ENCODE data around the gene CERCAM.
"Not testable (repeated sequence)": the region's sequence is repeated elsewhere in the genome, so short reads cannot be mapped to it uniquely, and the experiment has no call there.

Gene CERCAM

DNA sequence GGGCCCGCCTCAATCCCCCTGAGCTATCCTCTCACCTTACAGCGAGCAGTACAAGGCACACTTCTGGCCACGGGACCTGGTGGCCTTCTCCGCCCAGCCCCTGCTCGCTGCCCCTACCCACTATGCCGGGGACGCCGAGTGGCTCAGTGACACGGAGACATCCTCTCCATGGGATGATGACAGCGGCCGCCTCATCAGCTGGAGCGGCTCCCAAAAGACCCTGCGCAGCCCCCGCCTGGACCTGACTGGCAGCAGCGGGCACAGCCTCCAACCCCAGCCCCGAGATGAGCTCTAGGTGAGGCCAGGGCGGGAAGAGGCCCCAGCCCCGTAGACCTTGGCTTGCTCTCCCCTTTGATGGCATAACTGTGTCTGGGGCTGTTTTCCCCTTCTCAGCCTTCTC is 15.0 kb downstream of the CERCAM start:
- Histone ChIP-seq H3K27ac (ENCODE audit: low read depth, low read length, severe bottlenecking) (no peak overlapping the region), H3K4me3 (ENCODE audit: extremely low read depth, insufficient read depth, low read length, poor library complexity, severe bottlenecking) (no peak overlapping the region), H3K4me1 (ENCODE audit: control insufficient read depth, insufficient read depth, low read length, poor library complexity, severe bottlenecking) (no peaks in the 10 kb centered on the region), H3K9me3 (ENCODE audit: control insufficient read depth, low read length) (no peaks in the 10 kb centered on the region), H3K36me3 (ENCODE audit: control insufficient read depth, insufficient read depth, low read length) (peaks cover 3% of the 10 kb centered on the region)
- 95 to 96% methylated on average over 14 to 18 of the region's 18 CpGs for WGBS, 2 experiments (ENCODE audit: insufficient coverage in 2 of 2)

DNA sequence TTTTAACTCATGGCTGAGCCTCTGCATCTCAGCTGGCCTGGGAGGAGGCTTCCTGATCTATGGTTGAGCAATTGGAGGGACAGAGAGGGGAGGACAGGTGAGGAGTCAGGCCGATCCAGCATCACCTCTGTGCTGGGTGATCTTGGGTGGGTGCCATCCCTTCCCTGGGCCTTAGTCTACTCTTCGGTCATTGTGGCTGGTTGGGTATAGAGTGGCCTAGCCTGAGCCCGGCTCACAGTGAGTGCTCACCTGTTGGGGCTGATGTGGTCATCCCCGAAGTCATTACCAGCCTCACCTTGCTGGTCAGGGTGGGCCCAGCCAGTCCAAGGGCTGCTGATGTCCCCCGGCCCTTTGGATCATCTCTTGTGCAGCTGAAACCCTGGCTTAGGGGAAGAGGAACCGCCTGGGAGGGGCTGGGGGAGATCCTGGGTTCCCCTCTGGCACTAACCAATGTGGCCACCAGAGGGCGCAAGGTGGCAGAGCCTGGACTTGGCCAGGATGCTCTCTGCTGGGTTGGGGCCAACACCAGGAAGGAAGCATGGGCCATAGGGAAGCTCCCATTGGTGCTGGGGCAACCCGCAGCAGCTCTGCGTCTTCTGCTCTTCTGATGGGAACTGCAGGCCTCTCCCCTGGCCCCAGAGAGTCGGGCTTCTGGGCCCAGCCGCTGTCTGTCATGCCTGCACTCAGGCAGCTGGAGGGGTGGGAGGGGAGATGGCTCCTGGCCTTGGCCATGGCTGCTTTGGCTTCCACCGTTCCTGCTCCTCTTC is 17.9 kb downstream of the CERCAM start:
- Histone ChIP-seq H3K4me3 (ENCODE audit: extremely low read depth, insufficient read depth, low read length, poor library complexity, severe bottlenecking) (no peak overlapping the region), H3K36me3 (ENCODE audit: control insufficient read depth, insufficient read depth, low read length) (peaks cover 3% of the 10 kb centered on the region), H3K27ac (ENCODE audit: low read depth, low read length, severe bottlenecking) (no peak overlapping the region), H3K9me3 (ENCODE audit: control insufficient read depth, low read length) (no peaks in the 10 kb centered on the region), H3K4me1 (ENCODE audit: control insufficient read depth, insufficient read depth, low read length, poor library complexity, severe bottlenecking) (no peaks in the 10 kb centered on the region)
- 55 to 85% methylated on average over 7 to 12 of the region's 12 CpGs for WGBS, 2 experiments (ENCODE audit: insufficient coverage in 2 of 2)

DNA sequence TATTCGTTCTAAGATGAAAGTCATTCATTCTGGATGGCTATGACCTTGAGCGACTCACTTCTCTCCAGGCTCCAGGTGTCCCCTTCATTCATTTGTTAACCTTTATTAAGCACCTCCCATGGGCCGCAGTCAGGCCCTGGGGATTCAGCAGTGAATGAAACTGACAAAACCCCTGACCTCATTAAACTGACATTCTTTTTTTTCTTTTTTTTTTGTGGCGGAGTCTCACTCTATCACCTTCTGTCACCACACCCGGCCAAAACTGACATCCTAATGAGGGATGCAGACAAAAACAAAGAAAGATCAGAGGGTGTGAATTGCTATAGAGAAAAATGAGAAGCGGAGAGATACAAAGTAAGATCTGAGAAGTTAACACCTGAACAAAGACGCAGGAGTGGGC is 18.6 kb downstream of the CERCAM start:
- Histone ChIP-seq H3K4me1 (ENCODE audit: control insufficient read depth, insufficient read depth, low read length, poor library complexity, severe bottlenecking) (no peaks in the 10 kb centered on the region), H3K36me3 (ENCODE audit: control insufficient read depth, insufficient read depth, low read length) (peaks cover 3% of the 10 kb centered on the region), H3K9me3 (ENCODE audit: control insufficient read depth, low read length) (no peaks in the 10 kb centered on the region), H3K27ac (ENCODE audit: low read depth, low read length, severe bottlenecking) (no peak overlapping the region), H3K4me3 (ENCODE audit: extremely low read depth, insufficient read depth, low read length, poor library complexity, severe bottlenecking) (no peak overlapping the region)
- WGBS, 2 experiments (ENCODE audit: insufficient coverage in 2 of 2) = 91 to 100% methylated on average over 4 to 5 of the region's 7 CpGs

DNA sequence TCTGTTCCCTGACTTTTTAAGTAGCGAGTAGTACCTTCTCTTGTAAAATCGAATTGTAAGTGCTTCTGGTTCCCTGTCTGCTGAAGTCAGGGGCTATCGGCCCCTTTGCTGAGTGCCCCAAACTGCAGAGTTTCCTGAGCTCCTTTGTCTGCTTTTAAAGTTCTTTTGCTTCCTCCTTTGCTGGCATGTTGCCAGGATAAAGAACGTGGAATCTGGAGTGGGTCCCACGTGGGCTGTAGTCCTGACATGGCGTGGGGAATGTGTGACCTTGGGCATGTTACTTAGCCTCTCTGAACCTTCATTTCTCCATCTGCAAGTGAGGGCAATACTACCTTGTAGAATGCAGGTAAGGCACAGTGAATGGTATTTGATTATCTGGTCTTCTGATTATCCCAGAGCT is 21.5 kb downstream of the CERCAM start:
- WGBS, 2 experiments (ENCODE audit: insufficient coverage in 2 of 2) = 81 to 84% methylated on average over 5 to 6 of the region's 6 CpGs
- Histone ChIP-seq H3K4me3 (ENCODE audit: extremely low read depth, insufficient read depth, low read length, poor library complexity, severe bottlenecking) (no peak overlapping the region), H3K36me3 (ENCODE audit: control insufficient read depth, insufficient read depth, low read length) (no peaks in the 10 kb centered on the region), H3K27ac (ENCODE audit: low read depth, low read length, severe bottlenecking) (no peak overlapping the region), H3K9me3 (ENCODE audit: control insufficient read depth, low read length) (no peaks in the 10 kb centered on the region), H3K4me1 (ENCODE audit: control insufficient read depth, insufficient read depth, low read length, poor library complexity, severe bottlenecking) (no peaks in the 10 kb centered on the region)

DNA sequence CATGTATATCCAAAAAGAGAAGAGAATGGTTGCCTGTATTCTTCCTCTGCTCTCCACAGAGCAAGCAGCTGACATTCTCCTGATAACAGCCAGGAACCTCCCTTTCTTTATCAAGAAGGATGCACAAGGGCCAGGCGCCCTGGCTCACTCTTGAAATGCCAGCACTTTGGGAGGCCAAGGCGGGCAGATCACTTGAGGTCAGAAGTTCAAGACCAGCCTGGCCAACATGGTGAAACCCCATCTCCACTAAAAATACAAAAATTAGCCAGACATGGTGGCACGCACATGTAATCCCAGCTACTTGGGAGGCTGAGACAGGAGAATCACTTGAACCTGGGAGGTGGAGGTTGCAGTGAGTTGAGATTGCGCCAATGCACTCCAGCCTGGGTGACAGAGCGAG is 25.8 kb downstream of the CERCAM start:
- not testable (repeated sequence) for H3K4me1 ChIP-seq (ENCODE audit: control insufficient read depth, insufficient read depth, low read length, poor library complexity, severe bottlenecking); H3K27ac ChIP-seq (ENCODE audit: low read depth, low read length, severe bottlenecking); H3K4me3 ChIP-seq (ENCODE audit: extremely low read depth, insufficient read depth, low read length, poor library complexity, severe bottlenecking); H3K36me3 ChIP-seq (ENCODE audit: control insufficient read depth, insufficient read depth, low read length); H3K9me3 ChIP-seq (ENCODE audit: control insufficient read depth, low read length)
- WGBS, 2 experiments (ENCODE audit: insufficient coverage in 2 of 2) = no CpG with 5 or more reads among the region's 5 CpGs

DNA sequence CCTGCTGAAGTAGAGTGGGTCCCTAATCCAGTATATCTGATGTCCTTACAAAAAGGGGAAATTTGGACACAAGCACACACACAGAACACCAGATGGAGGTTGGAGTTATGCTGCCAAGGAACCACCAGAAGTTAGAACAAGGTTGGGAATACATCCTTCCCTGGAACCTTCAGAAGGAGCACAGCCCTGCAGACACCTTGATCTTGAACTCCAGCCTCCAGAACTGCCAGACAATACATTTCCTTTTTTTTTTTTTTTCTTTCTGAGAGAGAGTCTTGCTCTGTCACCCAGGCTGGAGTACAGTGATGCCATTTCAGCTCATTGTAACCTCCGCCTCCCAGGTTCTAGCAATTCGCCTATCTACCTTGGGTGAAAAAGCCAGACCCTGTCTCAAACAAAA is 28.1 kb downstream of the CERCAM start:
- WGBS, 2 experiments (ENCODE audit: insufficient coverage in 2 of 2) = 93 to 100% methylated on average over 2 of the region's 2 CpGs
- Histone ChIP-seq H3K27ac (ENCODE audit: low read depth, low read length, severe bottlenecking) (no peak overlapping the region), H3K36me3 (ENCODE audit: control insufficient read depth, insufficient read depth, low read length) (no peaks in the 10 kb centered on the region), H3K4me3 (ENCODE audit: extremely low read depth, insufficient read depth, low read length, poor library complexity, severe bottlenecking) (no peak overlapping the region), H3K4me1 (ENCODE audit: control insufficient read depth, insufficient read depth, low read length, poor library complexity, severe bottlenecking) (no peaks in the 10 kb centered on the region), H3K9me3 (ENCODE audit: control insufficient read depth, low read length) (peaks cover 5% of the 10 kb centered on the region)

DNA sequence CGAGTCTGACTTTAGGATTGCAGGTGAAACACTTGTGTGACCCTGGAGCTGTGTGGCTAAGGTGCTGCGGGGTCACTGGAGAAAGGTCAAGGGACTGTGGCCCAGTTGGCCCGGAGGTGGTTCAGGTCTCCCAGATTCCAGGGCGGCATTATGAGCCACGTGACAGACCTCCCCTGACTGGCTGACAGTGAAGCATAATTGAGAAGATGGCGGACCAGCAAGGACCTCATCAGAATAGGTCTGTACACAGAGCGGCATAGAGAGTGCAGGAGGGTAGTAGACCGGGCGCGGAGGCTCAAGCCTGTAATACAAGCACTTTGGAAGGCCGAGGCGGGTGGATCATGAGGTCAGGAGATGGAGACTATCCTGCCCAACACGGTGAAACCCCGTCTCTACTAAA is 34.3 kb downstream of the CERCAM start:
- no peak overlapping the region for H3K27ac ChIP-seq (ENCODE audit: low read depth, low read length, severe bottlenecking)
- 95% methylated on average over 10 of the region's 14 CpGs for WGBS, 2 experiments (ENCODE audit: insufficient coverage in 2 of 2)
- peaks cover 9% of the 10 kb centered on the region for H3K36me3 ChIP-seq (ENCODE audit: control insufficient read depth, insufficient read depth, low read length)
- H3K9me3 ChIP-seq (ENCODE audit: control insufficient read depth, low read length) = no peaks in the 10 kb centered on the region
- no peak overlapping the region for H3K4me3 ChIP-seq (ENCODE audit: extremely low read depth, insufficient read depth, low read length, poor library complexity, severe bottlenecking)
- peaks cover 4% of the 10 kb centered on the region for H3K4me1 ChIP-seq (ENCODE audit: control insufficient read depth, insufficient read depth, low read length, poor library complexity, severe bottlenecking)

DNA sequence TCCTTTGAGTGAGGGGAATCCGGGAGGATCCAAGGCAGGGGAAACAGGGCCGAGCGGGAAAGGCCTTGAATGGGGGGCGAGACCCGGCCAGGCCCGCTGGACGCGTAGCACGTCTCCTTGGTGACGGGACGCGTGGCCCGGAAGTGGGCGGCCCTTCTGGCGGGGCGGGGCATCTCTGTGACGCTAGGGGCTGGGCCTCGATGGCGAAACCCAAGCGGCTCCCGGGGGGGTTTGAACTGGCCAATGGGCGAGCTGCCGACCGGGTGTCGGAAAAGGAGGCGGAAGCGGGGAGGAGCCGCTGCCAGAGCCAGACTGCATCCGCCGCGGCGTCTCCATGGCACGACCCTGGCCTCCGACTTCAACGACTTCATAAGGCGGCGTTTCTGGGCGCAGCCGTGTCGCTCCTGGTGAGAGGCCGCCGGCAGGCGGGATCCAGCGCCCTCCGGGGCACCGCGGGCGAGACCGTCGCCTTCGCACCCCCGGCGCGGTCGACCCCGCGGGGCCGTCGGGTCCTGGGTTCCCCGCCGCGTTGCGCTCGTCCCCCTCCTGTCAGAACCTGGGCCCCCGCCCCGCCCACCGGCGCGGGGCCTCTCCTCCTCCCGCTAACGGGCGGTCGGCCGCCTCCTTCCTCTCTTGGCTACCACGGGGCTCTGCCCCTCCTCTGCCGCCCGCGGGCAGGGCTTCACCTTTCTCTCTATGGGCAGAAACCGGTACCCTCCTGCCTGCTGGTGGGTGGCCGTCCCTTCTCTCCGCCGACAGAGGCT is 35.4 kb downstream of the CERCAM start, which contains the start of gene ODF2:
Gene ODF2, plus strand, starts transcription at position 158 of the 764 bp plus-strand sequence. Its CDS starts 86 bp downstream, at position 244.
- peaks cover 4% of the 10 kb centered on the region for H3K4me1 ChIP-seq (ENCODE audit: control insufficient read depth, insufficient read depth, low read length, poor library complexity, severe bottlenecking)
- H3K27ac ChIP-seq (ENCODE audit: low read depth, low read length, severe bottlenecking) = peak within 1 kb of the TSS; percentile 79
- WGBS, 2 experiments (ENCODE audit: insufficient coverage in 2 of 2) = 0 to 1% methylated on average over 61 to 73 of the region's 82 CpGs
- peaks cover 19% of the 10 kb centered on the region for H3K36me3 ChIP-seq (ENCODE audit: control insufficient read depth, insufficient read depth, low read length)
- H3K9me3 ChIP-seq (ENCODE audit: control insufficient read depth, low read length) = no peaks in the 10 kb centered on the region
- peak within 1 kb of the TSS; percentile 93 for H3K4me3 ChIP-seq (ENCODE audit: extremely low read depth, insufficient read depth, low read length, poor library complexity, severe bottlenecking)

DNA sequence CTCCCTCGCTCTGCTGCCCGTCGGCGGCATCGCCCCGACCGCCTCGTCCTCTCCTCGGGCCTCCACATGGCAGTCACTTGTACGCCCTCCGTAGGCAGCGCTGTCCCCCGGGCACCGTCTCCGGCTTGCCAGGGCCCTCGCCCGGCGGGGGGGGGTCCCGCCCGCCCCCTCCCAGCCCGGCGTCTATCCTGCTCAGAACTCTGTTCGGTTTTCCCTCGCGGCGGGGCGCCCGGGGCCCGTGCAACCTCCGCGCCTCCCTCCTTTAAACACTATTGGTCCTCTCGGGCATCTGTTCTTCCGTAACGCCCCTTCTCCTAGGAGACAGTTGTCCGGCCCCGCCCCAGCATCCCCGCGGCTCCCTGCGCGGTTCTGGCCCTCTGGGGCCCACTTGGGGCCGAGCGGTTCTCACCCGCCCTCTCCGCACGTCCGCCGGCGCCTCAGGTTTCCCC is 36.0 kb downstream of the CERCAM start:
- Histone ChIP-seq H3K27ac (ENCODE audit: low read depth, low read length, severe bottlenecking) (peak overlapping the region; percentile 79), H3K4me1 (ENCODE audit: control insufficient read depth, insufficient read depth, low read length, poor library complexity, severe bottlenecking) (peaks cover 4% of the 10 kb centered on the region), H3K9me3 (ENCODE audit: control insufficient read depth, low read length) (no peaks in the 10 kb centered on the region), H3K4me3 (ENCODE audit: extremely low read depth, insufficient read depth, low read length, poor library complexity, severe bottlenecking) (peak overlapping the region; percentile 93), H3K36me3 (ENCODE audit: control insufficient read depth, insufficient read depth, low read length) (peaks cover 25% of the 10 kb centered on the region)
- WGBS, 2 experiments (ENCODE audit: insufficient coverage in 2 of 2) = 0% methylated on average over 42 to 48 of the region's 48 CpGs

DNA sequence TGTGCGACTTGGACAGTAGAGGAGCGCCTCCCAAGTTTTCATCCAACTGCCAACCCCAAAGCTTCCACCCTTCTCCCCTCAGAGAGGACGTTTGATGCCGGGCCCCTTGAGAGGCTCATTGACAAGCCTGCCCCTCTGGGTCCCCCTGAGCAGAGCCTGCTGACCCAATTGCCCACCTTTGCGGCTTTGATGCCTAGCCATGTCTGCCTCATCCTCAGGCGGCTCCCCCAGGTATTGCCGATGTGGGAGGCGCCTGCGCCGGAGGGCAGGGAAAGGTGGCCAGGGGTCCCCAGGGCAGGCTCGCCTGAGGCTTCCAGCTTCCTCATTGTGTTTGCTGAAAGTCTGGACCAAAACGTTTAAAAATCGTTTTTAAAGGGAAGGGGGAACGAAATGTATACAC is 36.5 kb downstream of the CERCAM start:
- Histone ChIP-seq H3K9me3 (ENCODE audit: control insufficient read depth, low read length) (no peaks in the 10 kb centered on the region), H3K27ac (ENCODE audit: low read depth, low read length, severe bottlenecking) (no peak overlapping the region), H3K4me3 (ENCODE audit: extremely low read depth, insufficient read depth, low read length, poor library complexity, severe bottlenecking) (peak overlapping the region; percentile 93), H3K4me1 (ENCODE audit: control insufficient read depth, insufficient read depth, low read length, poor library complexity, severe bottlenecking) (peaks cover 4% of the 10 kb centered on the region), H3K36me3 (ENCODE audit: control insufficient read depth, insufficient read depth, low read length) (peaks cover 31% of the 10 kb centered on the region)
- 31 to 33% methylated on average over 9 to 11 of the region's 14 CpGs for WGBS, 2 experiments (ENCODE audit: insufficient coverage in 2 of 2)

DNA sequence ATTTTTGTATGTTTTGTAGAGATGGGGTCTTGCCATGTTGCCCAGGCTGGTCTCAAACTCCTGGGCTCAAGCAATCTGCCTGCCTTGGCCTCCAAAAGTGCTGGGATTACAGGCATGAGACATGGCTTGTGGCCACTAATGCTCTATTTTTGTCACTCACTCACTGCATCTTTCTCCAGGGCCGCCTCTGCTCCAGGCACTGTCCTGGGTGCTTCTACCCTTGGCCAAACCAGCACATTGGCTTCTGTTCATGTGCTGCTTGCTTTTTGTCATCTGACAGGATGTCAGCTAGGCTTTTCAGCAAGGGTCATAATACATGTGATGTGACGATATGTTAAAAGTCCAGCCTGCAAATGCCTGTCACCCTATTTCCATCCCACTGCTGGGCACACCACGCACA is 38.4 kb downstream of the CERCAM start:
- H3K4me3 ChIP-seq (ENCODE audit: extremely low read depth, insufficient read depth, low read length, poor library complexity, severe bottlenecking) = no peak overlapping the region
- H3K4me1 ChIP-seq (ENCODE audit: control insufficient read depth, insufficient read depth, low read length, poor library complexity, severe bottlenecking) = peaks cover 4% of the 10 kb centered on the region
- no peaks in the 10 kb centered on the region for H3K9me3 ChIP-seq (ENCODE audit: control insufficient read depth, low read length)
- no peak overlapping the region for H3K27ac ChIP-seq (ENCODE audit: low read depth, low read length, severe bottlenecking)
- peaks cover 49% of the 10 kb centered on the region for H3K36me3 ChIP-seq (ENCODE audit: control insufficient read depth, insufficient read depth, low read length)
- WGBS, 2 experiments (ENCODE audit: insufficient coverage in 2 of 2) = 97 to 100% methylated on average over 2 to 3 of the region's 3 CpGs

Data from mesodermal cell (in vitro differentiated cells).